Inflammatory macrophage treated with lipopolysaccharide for 4 hours (primary cell): ENCODE measurements around the gene RCAN2.

ENCODE experiments used
- DNase-seq: peaks from one replicate; pipeline ENCODE4 v3.0.0-alpha.2; 2020

RCAN2 gene

DNA sequence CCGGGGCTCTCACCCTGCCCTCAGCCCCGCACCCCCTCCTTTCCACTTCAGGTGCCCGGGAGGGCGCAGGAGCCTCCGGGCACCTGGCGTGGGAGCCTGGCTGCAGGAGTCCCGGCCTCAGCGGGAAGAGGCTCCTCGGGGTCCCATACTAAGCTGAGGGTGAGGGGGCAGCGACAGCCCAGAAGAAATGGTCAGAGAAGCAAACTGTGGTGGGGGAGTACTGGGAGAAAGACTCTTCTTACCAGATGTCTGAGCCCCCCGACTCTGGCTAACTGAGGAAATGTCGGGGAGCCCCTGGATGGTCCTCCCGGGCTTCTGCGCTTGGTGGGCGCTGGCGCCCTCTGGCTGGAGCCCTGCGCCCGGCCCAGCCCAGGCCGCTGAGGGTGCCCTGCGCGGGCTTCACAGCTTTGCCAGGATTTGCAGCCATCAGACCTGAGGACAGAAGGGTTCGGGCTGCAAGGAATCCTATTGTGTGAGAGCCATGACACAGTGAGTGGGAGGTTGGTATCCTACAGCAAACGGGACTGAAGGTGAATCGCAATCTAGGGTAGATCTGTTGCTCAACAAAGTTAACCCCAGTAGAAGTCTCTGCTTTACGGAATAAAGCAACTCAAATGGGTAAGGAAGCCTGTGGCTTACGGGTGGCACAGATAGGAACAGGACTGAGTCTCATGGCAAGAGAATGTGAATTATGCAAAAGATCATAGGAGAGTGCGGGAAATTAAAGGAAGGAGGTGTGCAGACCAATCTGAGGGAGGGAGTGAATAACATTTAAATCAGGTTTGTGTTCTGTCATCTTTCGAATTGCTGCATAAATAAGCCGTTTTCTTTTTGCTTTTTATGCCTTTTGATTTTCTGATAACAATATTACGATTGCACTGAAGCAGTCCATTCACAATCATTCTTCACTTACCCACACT lies 639 bp upstream of the RCAN2 start:
- no peak for DNase-seq

DNA sequence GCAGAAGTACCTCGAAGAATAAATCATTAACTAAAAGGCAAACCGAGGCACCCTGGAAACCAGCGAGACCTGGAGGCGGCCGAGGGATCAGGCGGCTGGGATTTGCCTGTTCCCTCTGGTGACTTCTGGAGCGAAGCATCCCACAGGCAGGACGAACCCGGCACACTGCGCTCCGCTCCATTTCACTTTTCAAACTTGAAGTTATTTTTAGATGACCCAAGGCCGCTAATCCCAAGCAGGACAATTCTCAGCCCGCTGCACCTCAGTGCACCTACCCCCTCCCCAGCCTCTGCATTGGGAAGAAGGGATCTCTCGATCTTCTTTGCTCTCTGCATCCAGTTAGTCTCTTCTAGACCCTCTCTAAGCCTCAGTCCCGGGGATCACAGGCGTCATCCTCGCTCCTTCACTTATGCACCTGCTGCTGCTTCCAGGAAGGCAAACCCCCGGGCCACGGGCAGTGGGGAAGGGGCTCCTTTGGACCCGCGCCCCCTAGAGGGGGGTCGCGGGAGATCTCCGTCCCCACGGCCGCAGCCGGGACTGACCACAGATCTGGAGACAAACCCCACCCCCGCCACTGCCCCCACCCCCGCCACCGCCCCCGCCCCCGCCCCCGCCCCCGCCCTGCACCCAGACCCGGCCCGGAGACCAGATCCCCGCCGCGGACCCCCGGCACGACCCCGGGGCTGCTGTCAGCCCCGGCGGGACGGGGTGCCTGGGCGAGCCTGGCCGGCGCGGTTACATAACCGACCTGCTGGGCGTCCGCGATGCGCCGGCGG lies 636 bp downstream of the RCAN2 start:
- DNase-seq, result no peak

DNA sequence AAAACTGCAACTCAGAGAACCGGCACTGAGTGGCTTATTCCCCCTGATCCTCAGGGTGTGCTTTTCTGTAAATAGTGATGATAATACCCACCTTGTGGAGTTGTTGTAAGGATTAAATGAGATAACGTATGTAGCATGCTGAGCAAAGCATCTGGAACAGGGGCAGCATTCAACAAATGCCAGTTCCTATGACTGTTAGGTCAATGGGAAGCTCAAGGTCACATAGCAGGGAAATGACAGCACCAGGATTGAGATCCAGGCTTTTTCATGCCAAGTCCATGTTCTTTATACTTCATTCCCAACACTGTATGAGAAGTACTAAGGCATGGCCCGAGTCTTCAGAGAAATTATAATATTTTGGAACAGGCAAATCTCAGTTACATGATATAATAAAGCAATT lies 5.1 kb downstream of the RCAN2 start:
- no peak for DNase-seq

DNA sequence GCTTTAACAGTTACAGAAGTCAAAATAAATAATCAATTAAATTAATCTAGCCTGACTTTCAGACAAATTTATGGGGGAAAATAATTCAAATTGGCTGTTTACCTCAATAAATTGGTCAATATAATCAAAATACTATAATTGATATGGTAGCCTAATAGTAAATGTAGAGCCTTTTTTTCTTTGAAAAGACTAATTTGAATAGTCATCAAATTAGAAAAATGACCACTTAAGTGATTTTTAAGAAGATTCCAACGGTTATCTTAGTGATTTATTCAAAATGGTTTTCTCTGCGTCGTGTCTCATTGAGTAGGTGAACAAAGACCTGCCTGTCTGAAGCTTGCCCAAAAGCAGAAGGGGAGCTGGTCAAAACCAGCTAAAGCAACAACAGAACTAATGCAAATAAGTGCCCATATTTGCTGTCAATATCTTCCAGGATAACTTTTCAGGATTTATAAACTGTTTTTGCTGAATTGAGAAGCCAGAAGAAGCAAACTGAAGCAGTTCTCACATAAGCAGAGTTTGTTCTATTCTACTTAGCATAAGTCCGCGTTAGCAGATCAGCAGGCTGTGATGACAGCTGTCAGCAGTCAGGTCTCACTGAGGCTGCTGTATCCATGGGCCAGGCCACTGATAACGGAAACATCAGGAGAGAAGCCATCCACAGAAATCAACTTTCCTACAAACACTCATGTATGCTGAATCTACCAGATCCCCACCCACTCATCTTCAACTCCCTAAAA lies 7.0 kb downstream of the RCAN2 start:
- no peak for DNase-seq

DNA sequence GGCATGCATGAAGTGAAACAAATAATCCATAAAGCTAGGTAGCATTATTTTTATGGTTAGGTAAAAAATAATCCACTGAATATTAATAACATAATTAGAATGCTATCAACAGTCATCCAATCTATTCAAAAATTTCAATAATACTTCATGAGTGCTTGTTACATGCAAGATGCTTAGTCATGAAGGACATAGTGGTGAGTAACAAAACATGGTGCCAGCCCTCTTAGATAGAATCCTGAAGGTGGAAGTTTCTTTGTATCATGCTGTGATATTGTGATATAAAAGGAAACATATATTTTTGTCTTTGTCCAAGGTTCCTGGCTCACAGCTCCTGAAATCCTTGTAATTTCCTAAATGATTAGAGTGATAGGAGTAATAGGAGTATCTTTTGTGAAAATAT lies 14.9 kb downstream of the RCAN2 start:
- no peak for DNase-seq

DNA sequence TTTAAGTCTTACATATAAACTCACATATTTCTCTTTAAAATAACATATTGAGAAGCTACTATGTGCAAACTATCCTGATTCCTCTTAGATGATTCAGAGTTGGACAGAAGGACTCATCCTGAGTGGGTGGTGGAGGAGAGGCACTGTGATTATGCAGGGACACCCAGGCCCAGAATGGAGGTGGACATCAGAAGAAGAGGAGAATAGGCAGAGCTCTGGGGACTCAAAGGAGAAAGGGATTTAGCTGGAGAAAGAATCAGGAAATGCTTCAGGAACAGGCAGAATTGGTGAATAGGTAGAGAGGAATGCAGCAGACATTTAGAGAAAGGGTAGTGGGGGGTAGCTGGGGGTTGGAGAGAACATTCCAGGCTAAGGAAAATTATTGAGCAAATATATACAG lies 17.4 kb downstream of the RCAN2 start:
- DNase-seq, result no peak

DNA sequence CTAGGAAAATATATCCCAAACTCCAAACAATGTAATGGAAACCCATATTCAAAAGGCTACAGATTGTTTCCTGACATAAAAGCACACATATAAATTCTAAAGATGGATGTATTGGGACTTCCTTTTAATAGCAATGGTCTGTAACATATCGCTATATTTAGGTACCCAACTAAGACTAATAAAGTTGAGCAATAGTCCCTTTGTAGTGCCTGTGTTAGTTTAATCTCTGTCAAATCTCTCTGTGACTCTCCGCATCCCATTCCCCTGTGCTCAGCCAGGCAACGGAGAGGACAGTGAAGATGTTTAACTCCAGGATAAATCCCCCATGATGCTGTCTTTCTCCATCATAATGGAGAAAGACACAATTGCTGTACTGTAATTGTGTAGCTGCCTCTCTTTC lies 19.0 kb downstream of the RCAN2 start:
- DNase-seq, result no peak

DNA sequence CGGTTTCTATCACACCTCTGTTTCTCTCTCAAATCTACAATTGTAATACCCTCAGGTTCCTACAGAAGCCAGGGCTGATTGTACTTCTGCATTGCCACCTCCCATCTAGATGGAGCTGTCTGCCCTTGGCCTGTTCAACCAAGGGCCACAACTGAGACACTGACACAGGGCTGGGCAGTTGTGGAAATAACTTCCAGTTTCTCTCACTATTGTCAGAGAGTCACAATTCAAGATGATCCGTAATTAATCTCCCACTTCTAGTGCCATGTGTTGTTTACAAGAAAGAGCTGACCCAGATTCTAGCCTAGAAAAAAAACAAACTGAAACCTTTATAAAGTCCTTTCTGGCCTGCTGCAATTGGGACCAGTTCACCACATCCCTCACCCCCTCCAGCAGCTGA lies 22.2 kb downstream of the RCAN2 start:
- DNase-seq, result no peak

DNA sequence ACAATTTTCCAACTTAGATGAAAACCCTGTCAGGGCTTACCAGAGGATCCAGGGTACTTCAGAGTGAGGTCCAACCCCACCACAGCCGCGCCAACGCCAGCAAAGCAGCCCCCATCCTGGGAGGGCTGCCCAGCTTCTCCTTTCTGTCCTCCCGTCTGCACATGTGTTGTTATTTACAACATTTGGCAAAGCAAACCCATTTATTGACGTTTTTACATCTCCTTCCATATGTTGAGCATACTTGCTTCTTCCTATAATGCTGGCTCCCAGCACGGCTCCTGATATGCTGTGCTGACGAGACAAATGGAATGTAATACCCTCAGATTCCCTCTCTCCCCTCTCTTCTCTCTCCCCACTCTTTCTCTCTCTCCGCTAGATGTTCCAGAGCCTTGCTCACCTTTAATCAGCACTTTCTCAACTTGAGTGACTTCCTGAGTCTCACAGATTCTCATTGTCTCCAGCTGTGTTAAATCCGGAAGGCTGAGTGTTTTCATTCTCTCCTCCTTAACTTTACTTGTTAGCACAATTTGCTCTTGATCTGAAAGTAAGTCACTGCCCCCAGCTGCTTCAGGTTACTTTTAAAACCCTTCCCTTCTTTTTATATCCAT lies 22.7 kb downstream of the RCAN2 start:
- DNase-seq, result no peak

DNA sequence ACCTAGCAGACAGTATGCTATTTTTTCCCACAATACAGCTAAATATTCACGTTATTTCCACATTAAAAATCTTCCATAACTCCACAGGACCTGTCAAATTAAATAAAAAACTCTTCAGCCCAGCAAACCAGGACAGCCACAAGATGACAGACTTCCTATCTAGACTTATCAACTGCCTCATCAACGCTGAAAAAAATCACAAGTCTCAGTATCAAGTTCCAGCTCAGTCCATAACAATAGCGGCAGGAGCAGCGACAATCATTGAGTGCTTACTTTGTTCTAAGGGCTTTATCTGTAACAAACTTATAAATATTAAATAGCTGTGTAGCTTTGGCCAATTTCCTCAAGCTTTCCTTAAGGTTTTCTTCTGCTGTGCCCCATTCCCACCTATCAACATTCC lies 24.7 kb downstream of the RCAN2 start:
- no peak for DNase-seq

DNA sequence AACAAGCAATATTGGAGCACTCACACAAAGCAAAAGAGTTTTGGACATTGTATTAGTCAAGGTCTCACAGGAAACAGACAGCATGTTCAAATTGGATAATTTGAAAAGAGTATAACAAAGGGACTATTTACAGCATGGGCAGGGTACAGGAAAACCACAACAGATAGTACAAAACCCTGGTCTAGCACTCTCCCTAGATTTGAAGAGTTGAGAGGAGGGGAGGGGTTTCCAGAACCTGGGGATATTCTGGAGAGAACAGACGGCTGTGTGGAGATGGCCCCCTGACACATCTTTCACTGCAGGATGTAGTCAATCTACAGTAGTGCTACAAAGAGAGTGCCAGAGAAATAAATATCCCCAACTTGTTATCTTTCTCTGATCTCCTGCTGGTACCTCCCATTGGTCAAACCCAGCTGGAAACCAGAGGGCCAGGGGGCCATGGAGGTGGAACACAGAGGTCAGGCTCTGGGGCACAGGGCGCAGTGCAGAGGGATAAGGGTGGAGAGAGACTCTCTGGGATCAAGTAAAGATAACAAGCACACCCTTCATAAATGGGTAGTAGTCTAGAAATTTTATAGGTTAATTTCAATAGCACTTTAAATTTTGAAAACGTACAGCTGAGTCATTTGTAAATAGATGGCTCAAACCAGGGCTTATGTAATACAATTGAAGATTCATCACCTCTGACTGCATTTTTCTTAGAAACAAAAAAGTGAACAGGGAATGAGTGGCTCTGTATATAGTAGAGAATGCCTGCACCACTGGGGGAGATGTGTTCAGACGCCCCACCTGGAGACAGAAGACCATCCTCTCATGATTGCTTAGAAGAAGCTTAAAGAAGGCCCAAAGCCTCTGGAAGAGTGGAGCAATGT lies 25.7 kb downstream of the RCAN2 start:
- no peak for DNase-seq

DNA sequence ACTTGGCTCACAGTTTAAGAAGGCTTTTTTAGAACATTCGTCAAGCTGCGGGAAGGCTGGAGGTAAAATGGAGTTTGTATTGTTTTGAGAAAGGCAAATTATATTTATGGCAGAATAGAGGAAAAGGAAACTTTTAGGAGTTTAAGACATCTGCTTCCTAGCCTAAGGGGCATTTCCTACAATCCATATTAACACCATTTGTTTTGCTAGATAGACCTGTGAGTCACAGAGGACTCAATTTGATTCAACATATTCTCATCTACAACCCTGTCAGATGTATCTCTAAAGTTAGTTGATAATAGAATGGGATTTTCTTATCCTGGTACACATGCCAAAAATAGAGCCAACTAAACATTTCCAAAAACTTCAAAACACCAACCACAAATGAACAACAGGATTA lies 35.0 kb downstream of the RCAN2 start:
- no peak for DNase-seq

DNA sequence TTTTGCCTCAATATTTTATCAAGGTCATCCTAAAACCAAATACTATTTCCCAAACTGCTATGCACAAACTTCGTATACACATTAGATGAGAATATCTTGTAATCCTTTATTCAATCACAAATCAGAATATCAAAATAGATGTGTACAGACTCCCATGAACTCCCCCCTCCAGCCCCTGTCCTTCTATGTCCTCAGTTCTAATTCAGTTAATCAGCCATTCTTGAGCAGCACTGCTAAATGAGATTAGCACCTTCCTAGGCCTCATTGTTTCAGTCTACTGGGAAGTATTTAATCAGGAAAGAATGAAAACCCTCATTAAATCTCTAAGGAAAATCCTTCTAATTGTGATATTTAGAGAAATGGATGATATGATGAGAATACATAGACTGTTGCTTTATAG lies 36.6 kb downstream of the RCAN2 start:
- DNase-seq, result no peak

DNA sequence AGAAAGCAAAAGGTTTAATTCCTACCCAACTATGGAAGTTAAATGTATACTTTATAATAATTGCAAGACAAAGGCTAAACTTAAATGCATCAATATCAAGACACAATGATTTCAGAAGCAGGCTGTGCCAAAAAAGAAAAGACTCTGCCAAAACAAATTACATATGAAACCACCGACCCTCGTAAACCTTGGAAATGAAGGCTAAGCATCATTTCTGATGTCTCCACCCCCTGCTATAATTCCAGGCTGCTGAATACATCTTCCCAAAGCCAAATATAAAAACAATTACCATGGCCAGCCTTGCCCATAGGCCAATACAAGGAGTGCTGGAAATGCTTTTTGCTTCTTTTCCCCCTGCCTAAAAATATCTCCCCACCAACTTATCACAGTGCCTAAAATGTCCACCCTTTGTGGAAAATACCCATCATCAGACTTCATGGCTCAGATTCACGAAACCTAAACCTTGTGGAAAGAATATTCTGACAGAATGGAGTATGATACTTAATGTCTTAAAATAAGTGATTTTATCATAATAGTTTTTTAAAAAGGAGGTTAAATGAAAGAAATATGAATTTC lies 37.4 kb downstream of the RCAN2 start:
- no peak for DNase-seq

DNA sequence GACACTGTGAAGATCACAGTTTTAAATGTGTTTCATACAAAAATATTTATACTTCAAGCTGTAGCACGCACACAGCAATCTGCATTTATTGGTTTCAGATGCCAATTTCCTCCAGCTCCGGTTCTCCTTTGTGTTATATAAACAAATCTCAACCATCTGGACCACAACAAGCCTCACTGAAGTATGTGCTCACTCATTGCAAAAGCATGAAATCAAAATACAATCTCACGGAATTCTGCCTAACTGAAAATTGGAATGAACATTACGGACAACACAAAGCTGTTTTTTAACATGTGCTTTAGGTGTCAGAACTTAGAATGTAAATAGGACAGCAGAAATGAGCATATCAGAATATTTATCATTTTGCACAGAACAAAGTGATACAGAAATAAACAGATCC lies 38.0 kb downstream of the RCAN2 start:
- no peak for DNase-seq

DNA sequence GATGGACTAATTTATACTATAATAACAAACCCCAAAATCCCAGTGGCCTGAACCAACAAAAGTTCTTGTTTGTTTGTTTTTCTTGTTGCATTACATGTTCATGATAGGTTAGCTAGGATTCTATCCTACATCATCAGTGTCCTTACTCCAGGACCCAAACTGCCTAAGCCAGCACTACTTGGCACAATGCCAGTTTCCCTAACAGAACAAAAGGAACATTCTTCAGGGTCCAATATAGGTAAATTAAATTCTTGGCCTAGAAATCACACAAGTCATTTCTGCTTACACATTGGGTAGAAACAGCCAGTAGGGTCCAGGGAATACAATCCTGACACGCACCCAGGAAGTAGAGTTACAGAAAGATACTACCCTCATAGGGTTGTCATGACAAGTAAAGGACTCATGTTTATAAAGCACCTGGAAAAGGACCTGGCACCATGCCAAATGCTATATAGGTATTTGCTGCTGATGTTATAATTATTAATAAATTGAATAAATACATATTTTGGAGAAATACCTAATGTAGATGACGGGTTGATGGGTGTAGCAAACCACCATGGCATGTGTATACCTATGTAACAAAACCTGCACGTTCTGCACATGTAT lies 38.8 kb downstream of the RCAN2 start:
- no peak for DNase-seq

DNA sequence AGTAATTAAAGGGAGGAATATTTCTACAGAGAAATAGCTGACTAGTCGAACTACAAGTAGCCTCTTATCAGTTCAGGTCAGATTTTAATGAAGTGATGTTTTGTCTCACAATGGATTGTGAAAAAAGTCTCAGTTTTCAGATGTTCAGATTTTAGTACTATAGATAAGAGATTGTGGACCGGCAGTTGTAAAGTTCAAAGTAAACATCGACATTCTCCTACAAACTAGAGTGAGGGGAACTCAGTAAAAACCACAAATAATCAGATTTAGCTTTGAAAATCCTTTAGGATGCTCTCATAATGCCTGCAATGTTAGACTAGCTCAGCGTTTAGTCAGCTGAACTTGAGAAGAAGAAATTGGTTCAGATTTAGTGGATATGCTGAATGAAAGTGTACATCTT lies 39.9 kb downstream of the RCAN2 start:
- DNase-seq, result no peak

DNA sequence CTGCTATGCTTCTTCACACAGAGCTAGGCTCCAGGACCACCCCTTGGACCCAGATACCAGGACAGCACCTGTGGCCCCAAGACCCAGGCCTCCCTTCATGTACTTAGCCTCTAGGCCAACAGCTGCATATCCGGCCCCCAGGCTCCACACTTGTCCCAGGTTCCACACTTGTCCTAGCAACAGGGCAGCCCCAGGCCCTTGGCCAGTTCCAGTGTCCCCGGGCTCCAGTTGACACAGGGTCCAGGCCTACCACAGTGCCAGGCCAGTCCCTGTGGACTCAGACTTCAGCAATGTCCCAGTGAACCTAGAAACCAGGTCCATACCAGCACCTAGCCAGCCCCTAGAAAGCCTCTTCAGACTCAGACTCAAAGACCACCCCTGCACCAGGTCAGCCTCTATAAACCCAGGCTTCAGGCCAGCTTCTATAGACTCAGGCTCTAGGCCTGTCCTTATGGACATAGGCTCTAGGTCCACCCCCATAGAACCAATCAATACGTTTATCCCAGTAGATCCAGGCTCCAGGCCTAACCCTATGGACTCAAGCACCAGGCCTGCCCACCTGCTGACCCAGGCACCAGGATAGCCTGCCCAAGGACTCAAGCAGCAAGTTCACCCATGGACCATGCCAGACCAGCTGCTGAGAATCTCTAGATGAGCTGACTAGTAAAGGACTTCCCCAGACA lies 46.3 kb downstream of the RCAN2 start:
- no peak for DNase-seq

DNA sequence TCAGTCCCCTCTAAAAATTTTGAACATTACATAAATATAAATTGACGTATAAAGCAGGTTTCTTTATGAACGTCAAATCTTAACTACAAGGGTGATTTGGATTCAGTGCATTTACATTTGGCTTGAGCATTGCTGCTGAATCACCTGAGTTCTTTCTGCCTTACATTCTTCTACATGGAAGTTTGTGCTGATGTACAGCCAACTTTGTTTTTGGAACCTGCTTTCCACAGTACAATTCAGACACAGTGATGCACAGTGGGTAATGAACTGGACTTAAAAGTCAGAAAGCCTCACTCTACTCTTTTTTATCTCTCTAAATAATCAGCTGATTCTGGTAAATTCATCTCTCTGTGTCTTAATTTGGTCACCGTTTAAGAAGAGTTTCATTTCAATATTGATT lies 47.6 kb downstream of the RCAN2 start:
- no peak for DNase-seq

DNA sequence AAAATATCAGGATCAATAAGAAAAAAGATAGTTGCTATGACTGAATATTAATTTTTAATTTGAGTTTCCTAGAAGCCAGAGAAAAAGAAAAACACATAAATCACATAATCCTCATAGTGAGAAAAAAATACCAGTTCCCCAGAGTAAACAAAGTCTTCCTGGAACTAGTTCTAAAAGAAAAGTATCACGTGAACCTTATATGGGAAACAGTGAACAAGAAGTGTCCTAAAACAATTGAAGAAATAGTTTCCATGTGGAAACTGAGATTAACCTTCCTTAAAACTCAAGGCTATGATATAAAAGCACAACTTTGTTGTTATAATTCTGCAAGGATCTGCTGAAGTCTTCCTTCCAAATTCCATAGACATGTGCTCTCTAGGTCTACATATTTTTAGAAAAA lies 50.6 kb downstream of the RCAN2 start:
- DNase-seq, result no peak

DNA sequence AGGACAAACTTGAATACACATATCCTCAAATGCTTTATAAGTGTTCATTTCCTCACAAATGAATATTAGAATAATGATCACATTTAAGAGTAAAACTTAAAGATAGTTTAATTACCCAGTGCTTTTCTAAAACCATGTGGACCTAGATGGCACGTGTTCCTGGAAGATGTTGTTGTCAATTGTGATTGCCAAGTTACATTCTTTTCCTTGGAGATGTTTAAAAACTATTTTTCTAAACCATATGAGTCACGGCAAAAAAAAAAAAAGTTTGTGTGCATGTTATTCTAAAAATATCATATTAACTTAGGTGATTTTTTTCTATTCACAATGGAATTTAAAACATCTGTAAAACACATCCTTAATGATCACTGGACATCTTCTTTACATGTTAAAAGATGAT lies 51.1 kb downstream of the RCAN2 start:
- no peak for DNase-seq
